ENCODE data around the gene APOBEC3B.
A peak's percentile ranks its signal among the peaks of the same experiment; 100 is the strongest.
"Not testable (repeated sequence)": the region's sequence is repeated elsewhere in the genome, so short reads cannot be mapped to it uniquely, and the experiment has no call there.

APOBEC3B gene

DNA sequence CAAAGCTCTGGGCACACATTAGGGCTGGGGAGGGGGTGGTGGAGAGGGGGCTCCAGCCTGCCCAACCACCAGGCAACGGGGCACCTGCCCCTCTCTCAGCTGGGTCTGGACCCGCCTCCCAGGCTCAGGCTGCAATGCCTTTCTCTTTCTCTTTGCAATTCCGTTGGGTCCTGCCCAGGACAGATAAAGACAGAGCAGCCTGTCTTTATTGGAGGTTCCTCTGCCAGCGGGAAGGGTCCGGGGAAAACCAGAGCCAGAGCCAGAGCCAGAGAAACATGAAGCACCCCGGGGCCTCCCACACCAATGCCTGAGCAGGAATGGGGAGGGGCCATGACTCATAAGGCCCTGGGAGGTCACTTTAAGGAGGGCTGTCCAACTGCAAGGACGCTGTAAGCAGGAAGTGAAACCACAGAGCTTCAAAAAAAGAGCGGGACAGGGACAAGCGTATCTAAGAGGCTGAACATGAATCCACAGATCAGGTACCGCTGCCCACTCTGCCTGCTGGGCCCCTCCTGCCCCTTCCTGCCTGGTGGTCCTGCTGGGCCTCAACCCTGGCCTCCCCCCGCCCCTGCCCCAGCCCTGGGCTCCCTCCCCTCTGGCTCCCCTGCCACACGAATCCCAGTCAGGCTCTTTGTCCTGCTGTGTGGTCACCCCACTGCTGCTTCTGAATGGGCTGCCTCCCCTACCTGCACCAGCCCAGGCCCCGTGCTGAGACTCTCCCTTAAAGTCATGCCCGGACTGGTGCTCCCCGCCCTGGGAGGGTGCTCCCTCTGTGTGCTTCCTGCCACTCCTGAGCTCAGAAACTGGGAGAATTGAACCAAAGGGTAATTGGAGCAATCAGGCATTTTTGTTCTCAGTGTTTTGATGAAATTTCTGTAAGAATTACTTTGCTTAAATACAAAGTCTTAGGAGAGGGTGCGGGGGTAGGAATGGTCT, at the start of gene APOBEC3B:
Gene APOBEC3B, plus strand, starts transcription at position 356 of the 936 bp plus-strand sequence. Its CDS starts 107 bp downstream, at position 463.
- DNase-seq: no peak

DNA sequence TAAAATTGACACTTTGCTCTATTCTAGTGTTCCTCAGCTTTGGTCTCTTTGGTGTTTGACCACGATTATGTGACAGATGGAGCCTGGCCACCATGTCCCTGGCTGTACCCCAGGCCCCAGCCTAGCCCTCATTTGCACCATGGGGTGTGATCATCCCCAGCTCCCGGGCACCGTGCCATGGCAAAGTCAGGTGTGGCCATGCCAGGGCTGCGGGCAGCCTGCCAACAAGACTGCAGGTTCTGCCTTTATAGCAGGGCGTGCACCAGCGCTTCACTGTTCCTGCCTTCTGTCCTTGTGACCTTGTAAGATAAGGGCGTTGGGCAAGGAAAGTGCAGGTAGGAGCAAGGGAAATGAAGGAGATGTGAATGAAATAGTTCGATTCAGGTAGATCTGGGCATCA, 47.1 kb upstream of the APOBEC3B start:
- peak; percentile 92 for DNase-seq

GRCh38 chr22:38935616-38936015, 46.5 kb upstream of the APOBEC3B start:
- DNase-seq: no peak

DNA sequence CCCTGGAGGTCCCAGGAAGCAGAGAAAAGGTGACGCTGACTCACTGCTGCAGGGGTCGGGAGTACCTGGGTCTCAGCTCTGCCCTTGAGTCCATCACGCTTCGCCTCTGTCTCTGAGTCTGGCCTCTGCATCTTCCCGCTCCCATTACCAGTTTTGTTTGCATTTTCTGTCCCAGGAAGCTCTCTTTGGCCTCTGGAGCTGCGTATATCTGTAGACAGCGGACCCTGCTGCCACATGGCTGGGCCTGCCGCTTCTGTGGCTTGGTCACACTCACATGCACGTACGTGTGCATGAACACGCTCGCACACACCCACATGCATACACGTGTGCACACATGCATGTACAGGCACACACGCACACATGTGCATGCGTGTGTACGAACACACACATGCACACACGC, 45.6 kb upstream of the APOBEC3B start:
- no peak for DNase-seq

DNA sequence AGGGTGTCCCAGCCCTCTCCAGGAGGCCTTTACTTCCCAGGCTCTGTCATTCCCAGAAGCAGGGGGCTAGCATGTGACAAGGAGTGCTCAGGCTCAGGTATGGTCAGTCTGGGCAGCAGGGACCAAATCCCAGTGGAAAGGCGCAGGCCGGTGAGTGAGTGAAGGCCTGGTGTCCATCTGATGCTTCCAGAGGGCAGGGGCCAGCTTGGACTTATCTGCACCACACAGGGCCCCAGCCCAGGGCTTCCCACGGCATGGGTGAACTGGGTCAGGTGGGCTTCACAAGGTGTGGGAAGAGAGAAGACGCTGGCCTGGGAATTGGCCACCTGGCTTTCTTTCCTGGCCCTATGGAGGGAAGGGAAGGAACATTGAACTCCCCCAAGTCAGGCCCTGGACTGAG, 45.1 kb upstream of the APOBEC3B start:
- DNase-seq: no peak

DNA sequence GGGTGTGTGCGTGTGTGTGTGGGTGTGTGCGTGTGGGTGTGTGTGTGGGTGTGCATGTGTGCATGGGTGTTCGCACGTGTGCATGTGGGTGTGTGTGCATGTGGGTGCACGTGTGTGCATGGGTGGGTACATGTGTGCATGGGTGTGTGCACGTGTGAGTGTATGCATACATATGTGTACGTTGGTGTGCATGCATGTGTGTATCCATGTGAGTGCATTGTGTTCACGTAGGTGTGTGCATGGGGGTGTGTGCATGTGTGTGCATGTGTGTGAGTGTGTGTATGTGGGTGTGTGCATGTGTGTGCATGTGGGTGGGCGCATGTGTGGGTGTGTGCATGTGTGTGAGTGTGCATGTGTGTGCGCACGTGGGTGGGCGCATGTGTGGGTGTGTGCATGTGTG, 44.6 kb upstream of the APOBEC3B start:
- no peak for DNase-seq

DNA sequence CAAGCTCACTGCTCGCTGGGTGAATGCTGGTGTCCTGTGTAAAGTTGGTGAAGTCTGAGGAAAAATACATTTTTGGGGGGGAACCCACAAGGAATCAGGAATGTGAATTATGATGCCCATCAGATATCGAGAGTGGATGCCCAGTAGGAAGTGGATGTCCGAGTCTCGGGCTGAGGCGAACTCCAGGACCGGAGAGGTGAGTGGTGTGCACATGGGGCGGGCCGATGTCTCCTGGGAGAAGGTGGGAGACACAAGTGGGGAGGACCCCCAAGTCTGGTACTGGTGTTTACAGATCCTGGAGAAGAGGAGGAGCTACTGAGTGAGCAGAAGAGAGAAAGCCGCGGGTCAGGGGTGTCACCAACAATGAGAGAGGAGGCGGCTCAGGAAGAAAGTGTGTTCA, 43.9 kb upstream of the APOBEC3B start:
- no peak for DNase-seq

DNA sequence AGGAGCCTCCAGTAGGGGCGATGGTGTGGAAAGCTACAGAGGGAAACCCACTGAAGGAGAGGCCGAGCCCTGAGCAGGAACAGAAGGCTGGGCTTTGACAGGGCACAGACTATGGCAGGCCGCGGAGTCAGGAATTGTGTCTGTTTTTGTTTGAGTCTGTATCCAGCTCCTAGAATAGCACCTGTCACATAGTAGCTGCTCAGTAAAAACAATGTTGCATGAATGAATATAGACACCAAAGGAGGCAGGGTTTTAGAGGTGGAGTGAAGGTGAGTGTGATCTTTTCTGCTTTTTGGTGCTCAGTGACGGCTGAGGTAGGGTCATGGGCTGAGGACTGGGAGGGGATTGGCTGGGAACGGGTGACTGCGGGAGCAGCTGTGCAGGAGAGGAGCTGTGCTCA, 43.2 kb upstream of the APOBEC3B start:
- DNase-seq: no peak

DNA sequence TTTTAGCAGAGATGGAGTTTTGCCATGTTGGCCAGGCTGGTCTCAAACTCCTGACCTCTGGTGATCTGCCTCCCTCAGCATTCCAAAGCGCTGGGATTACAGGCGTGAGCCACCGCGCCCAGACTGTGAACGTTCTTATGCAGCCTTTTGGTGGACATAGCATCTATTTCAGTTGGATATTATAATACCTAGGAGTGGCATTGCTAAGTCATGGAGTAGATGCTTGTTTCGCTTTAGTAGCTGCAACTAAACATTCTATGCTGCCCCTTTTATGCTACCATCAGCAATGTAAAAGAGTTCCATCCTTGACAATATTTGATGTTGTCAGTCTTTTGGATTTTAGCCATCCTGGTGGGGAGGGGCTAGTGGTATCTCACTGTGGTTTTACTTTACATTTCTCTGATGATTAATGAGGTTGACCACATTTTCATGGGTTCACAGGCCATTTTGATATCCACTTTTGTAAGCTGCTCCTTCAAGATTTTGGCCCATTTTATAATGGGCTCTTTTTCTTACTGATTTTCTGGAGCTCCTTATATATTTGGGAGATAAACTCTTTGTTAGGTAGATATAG, 41.2 kb upstream of the APOBEC3B start:
- DNase-seq: no peak

DNA sequence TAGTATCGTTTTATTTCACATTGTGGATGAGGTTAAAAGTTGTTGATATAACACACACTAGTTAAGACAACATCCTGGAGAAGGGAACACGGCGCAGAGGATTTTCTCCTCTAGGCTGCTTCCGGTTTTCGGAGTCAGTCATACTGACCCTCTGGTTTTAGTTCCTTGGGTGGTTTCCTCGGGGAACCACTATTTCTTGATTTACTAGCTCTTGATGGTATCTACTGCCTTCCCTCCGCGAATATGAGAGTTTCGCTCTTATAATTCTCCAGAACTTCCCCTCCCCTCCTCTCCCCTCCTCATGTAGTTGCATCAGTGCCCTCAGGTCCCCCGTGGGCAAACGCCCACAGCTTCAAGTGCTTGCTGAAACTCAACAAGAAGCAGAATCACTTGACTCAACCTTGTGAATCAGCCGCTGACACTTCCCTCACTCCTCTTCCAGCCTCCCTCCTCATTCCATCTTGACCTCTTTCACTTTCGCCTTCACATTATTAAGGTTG, 40.6 kb upstream of the APOBEC3B start:
- no peak for DNase-seq

DNA sequence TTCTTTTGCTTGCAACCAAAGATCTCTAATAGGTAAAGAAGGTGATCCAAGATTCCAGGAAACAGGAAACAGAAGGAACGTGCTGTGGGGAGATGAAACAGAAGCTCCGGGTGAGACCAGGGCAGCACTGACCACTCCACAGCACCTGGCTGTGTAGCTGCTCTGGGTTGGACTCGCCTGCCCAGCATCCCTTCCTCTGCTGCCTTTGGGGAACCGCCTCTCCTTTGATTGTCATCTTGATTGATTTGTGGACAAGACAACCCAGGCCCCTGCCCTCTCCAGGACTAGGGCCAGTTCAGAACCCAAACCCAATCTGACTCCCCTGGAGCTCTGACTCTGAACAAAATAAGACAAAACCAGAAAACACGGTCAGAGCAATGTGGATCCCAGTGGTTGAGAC, 39.4 kb upstream of the APOBEC3B start:
- no peak for DNase-seq

GRCh38 chr22:38943201-38943600, 38.9 kb upstream of the APOBEC3B start:
- no peak for DNase-seq

GRCh38 chr22:38943882-38944281, 38.3 kb upstream of the APOBEC3B start:
- no peak for DNase-seq

- no peak for DNase-seq
These were observed 37.5 kb upstream of the APOBEC3B start for GRCh38 chr22:38944653-38945052.

DNA sequence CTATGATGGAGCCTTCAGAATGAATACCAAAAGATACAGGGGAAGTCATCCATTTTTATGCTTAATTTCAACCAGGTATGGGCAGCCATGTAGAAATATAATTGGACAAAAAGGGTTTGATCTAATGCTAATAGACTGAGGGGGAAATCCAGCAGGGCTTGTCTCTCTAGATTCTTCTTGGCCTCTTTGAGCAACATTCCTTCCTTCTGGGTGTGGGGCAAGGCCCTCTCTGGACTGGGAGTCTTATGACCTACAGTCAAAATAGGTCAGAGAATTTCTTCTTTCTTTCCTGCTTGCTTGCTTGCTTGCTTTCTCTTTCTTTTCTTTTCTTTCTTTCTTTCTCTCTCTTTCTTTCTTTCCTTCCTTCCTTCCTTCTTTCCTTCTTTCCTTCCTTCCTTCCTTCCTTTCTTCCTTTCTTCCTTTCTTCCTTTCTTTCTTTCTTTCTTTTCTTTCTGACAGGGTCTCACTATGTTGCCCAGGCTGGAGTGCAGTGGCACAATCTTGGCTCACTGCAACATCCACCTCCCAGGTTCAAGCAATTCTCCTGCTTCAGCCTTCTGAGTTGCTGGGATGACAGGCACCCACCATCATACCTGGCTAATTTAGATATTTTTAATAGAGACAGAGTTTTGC, 36.3 kb upstream of the APOBEC3B start:
- not testable (repeated sequence) for DNase-seq

- DNase-seq: no peak
These were observed 35.4 kb upstream of the APOBEC3B start for GRCh38 chr22:38946771-38947170.

DNA sequence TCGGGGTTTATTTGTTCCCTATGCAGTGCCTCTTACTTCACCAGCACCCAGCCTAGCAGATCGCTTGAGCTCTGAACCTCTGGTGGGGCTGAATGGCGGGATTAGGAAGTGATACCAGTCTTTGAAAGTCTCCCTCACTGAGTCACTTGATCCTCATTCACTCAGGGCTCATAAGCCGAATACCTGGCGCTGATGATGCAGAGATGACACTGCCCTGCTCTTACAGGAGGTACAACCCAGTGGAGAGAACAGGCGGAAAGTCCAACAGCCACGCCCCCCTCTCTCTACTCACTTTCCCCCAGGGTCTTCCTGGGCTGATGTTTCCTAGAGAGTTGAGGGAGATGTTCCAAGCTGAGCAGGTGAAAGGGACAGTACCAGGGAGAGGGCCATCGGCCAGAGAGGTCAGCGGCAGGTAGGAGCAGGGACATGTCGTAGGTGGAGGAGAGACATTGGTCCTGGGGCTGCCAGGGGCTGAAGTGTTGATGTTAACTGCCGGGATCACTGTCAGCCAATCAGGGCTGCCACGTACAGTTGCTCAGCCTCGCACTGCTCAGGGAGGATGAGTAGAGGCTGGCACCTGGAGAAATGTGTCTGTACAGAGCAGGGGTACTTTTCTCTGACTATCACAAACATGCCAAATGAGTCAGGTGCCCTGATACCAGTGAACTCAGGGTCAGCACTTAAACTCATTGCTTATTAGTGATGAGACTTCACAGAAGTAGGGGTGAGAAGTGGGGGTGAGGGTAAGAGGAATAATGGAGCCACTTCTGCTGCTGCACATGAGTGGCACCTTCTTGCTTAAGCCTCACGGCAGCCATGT, 34.6 kb upstream of the APOBEC3B start:
- DNase-seq: no peak

DNA sequence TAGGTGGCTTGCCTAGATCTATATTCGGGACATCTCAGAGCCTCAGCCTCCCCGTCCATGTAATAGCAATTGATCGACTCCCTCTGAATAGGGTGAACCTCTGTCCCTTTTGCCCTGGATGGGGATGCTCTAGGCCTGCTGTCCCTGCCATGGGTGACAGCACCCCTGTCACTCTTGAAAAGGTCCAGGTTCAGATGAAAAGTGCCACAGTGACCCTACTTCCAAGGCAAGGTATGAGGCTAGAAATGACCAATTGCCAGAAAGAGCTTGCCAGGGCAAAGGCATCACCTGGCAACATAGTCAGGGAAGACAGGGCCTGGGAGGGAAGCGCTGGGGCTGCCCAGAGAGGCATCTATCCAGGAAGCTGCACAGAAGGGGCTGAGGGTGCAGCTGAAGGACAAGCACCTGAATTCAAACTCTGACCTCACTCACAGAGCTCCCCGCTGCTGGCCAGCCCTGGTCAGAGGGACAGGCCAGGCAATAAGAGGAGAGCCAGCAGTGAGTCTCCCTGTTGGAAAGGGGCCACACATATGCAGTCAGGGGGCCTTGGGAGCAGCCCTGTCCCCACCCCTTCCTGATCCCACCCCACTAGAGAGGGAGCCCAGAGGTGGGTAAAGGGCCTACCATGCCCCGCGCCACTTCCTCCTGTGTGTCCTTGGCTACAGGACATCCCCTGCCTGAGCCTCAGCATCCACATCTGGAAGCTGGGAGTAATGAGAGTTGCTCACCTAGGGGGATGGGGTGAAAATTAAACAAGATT, 33.8 kb upstream of the APOBEC3B start:
- DNase-seq: no peak

DNA sequence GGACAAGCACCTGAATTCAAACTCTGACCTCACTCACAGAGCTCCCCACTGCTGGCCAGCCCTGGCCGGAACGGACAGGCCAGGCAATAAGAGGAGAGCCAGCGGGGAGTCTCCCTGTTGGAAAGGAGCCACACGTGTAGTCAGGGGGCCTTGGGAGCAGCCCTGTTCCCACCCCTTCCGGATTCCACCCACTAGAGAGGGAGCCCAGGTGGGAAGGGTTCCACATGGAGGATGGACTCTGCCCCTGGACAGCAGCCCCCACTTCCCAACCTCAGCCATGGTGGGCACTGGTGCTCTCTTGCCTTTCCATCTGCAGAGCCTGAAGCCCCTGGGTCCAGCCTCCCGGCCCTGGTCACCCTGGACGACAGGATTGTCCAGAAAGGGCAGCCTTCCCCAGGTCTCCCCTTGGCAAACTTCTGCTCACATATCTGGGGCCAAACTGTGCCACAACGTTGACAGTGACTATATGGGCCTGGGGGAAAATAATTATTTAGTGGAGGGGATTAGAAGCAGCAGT, 32.2 kb upstream of the APOBEC3B start:
- no peak for DNase-seq

GRCh38 chr22:38950527-38951295, 31.4 kb upstream of the APOBEC3B start:
- no peak for DNase-seq

DNA sequence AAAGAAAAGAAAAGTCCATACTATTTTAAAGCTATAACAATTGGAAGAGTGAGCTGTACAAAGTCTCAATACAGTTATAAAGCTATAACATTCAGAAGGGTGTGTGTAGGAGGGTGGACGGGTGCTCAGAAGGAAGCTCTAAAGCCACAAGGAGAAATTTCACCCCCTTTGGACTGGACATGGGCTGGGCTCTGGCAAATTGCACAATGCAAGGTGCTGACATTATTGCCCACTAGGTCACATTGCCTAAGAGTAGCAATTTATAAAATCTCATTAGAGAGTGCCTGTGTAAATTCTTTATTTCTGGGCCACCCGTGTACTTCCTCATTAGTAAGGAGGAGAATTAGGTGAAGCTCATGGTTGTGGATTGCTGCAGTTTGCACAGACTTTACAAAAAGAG, 30.4 kb upstream of the APOBEC3B start:
- DNase-seq: no peak
